Activated T-cell treated with anti-CD3 and anti-CD28 coated beads for 24 hours (primary cell): ENCODE results near the gene UBE2N.
A peak's percentile ranks its signal among the peaks of the same experiment; 100 is the strongest.
"Not testable (repeated sequence)": the region's sequence is repeated elsewhere in the genome, so short reads cannot be mapped to it uniquely, and the experiment has no call there.

Source experiments
- DNase-seq: peaks from one replicate; pipeline ENCODE4 v3.0.0-alpha.2; 2020; ENCODE audit warnings: low read depth

UBE2N gene

GRCh38 chr12:93443576-93443975 lies 1.8 kb upstream of the UBE2N start:
- DNase-seq, result no peak

DNA sequence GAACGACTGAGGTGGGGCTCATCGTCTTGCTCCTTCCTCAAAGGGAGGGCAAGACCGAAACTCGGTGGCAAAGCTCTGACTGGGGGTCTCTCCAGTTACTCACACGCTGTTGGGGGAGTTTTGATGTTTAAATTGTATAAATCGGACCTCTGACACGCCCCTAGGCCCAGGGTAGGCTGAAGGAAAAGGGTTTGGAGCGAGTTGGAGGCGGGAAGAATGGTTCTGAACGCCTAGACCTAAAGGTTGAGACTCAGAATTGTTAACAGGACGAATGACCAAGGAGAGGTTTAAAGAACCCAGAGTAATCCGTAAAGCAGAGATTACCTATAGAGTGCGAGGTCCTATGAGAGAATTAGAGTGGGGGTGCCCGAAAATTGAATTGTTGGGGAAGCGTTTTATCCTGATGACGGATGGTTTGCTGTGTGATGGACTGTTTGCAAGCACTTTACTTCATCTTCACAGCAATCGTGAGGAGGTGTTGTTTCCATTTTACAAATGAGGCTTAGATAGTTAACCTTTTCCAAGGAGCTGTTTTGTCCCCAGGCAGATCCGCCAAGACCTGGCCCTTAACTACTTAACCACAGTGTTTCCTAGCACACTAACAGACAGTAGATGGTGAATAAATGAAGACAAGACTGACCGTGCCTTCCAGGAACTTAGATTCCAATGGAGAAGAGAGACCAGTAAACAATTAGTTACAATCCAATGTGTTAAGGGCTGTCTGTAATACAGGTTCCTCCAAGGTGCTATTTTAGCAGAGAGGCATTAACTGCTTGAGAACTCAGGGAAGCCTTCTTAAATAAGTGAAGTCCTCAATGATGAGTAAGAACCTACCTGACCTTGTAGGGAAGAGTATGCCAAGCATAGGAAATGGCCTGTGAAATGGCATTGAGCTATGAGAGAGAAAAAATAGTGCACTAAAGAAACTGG lies 929 bp upstream of the UBE2N start:
- no peak for DNase-seq

DNA sequence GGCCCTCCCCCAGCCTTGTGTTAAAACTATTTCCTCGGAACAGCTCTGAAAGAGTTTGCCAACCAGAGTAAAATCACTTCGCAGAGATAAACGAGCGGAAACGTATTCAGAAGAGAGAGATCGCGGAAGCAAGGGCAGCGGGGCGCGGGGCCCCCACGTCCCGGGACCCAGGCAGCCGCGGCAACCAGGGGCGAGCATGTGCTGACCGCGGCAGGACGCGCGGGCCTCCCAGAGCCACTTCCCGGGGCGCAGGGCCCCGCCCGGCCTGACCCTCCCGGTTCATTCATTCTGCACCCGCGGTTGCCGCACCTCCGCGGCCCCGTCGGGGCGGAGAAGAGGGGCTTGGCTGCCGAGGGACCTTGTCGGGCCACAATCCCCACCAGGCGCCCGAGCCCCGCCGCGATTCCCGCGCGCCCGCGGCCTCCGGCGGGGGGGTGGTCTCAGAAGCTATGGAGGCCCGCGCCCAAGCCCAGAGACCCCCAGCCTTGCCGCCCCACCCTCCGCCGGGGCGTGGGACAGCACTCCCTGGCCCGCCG lies 598 bp downstream of the UBE2N start:
- peak; percentile 16 for DNase-seq

- DNase-seq, result no peak
Observed at GRCh38 chr12:93440043-93440835, 1.5 kb downstream of the UBE2N start.

GRCh38 chr12:93438266-93439050 lies 3.3 kb downstream of the UBE2N start:
- DNase-seq, result no peak

DNA sequence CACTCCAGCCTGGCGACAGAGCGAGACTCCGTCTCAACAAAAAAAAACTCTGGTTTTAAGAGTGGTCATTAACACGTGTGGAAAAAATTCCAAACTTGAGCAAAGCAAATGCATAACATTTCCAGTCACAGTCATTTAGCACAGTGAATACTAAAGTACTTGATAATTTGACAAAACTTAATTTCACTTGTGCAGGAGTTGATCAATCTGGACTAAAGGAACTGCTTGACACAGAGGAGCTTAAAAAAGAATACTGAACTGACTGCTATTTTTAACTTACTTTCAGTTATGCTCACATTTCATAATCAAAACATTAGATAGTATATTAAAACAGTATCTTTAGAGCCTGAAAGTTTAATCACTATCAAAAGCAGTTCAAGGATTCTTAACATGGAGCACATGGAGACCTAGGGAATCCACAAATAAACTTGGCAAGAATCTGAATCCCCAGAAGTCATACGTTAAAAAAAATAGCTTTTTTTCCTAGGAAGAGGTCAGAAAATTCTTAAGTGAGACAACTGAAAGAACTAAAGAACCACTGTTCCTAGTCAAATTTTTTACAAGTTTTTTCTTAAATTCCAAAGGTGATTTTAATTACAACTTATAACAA lies 7.4 kb downstream of the UBE2N start:
- no peak for DNase-seq

GRCh38 chr12:93432031-93432430 lies 9.7 kb downstream of the UBE2N start:
- DNase-seq, result not testable (repeated sequence)

- no peak for DNase-seq
Observed at GRCh38 chr12:93430280-93430679, 11.5 kb downstream of the UBE2N start.

- no peak for DNase-seq
Observed at GRCh38 chr12:93429852-93430251, 11.9 kb downstream of the UBE2N start.

DNA sequence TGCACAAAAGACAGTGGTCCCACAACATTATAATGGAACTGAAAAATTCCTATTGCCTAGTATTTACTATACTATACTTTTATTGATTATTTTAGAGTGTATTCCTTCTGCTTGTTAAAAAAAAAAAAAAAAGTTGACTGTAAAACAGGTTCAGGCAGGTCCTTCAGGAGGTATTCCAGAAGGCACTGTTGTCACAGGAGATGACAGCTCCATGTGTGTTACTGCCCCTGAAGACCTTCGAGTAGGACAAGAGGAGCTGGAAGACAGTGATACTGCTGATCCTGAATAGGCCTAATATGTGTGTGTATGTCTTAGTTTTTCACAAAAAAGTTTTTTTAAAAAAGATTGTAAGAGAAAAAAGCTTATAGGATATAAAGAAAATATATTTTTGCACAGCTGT lies 12.3 kb downstream of the UBE2N start:
- no peak for DNase-seq

GRCh38 chr12:93427779-93428564 lies 13.8 kb downstream of the UBE2N start:
- no peak for DNase-seq

- DNase-seq, result no peak
Observed at GRCh38 chr12:93426412-93426805, 15.3 kb downstream of the UBE2N start.

- DNase-seq, result no peak
Observed at GRCh38 chr12:93425736-93426411, 15.9 kb downstream of the UBE2N start.

GRCh38 chr12:93422050-93422449 lies 19.7 kb downstream of the UBE2N start:
- DNase-seq, result no peak

- no peak for DNase-seq
Observed at GRCh38 chr12:93419388-93420034, 22.2 kb downstream of the UBE2N start.

GRCh38 chr12:93417967-93418480 lies 23.7 kb downstream of the UBE2N start:
- DNase-seq, result no peak

DNA sequence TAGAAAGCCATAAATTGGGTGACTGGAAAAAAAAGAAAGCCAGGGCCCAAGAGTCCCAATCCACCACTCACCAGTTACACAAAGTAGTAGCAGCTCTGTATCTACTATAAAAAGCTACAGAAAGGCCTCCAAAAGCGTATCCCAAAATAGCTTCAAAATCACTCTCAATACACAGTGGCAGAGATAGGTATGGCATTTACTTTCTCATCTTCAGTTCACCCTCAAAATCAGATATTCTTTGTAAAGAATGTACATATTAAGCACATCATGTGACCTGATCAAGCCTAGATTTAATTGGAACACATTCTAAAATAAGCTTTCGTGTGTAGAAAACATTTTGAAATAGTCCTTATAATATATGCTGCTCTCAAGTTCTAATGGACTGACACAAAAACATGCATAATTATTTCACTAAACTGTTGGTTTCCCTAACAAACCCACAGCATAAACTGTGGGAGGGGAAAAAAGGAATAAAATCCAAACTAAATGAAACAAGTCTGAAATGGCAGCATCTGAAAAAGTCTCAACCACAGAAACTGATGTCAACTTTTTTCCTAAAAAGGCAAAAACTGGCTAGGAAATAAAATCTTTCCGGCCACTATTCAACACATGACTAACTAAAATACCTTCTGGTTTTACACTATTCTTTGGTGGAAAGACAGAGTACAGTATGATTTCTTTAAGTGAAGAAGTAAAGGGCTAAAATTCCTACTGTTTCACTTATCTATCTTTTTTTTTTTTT lies 25.9 kb downstream of the UBE2N start:
- no peak for DNase-seq

- DNase-seq, result no peak
Observed at GRCh38 chr12:93413064-93413463, 28.7 kb downstream of the UBE2N start.

- not testable (repeated sequence) for DNase-seq
Observed at GRCh38 chr12:93412396-93412795, 29.4 kb downstream of the UBE2N start.
